Right lobe of liver (tissue), 6 donors: Measurements from ENCODE around the gene GATC. TPM values are rescaled to one million over a fixed set of nuclear protein-coding genes. Genes with fewer than 3 reads are reported as not detected.

Source experiments
- ATAC-seq, 4 donors: fragments of 200-7000 bp; cut with Tn5 transposase; one replicate each; pipeline ENCODE4 v1.9.1; 2020; ENCODE audit warnings: mild to moderate bottlenecking in 4 of 4, moderate library complexity in 4 of 4
- DNase-seq, 3 donors: peaks; one replicate each; pipeline ENCODE4 v3.0.0-alpha.2; 2020
- H3K27ac ChIP-seq, 3 donors: fragments of 200-600 bp; one replicate each; pipeline ENCODE4 v1.8.0; 2022
- H3K27me3 ChIP-seq, 2 donors: fragments of 200-600 bp; one replicate each; pipeline ENCODE4 v1.8.0; 2022
- H3K36me3 ChIP-seq, 4 donors: fragments of 200-600 bp; sonication (generic) in 1 of 4; one replicate each; pipeline versions ENCODE4 v1.5.1 to v1.8.0; 2017 to 2022; ENCODE audit warnings: control low read depth in 1 of 4
- H3K4me1 ChIP-seq, 4 donors: fragments of 200-600 bp; sonication (generic) in 1 of 4; one replicate each; pipeline versions ENCODE4 v1.5.1 to v1.8.0; 2017 to 2022; ENCODE audit warnings: control low read depth in 1 of 4
- H3K4me3 ChIP-seq, 3 donors: fragments of 200-600 bp; one replicate each; pipeline ENCODE4 v1.8.0; 2022
- H3K9me3 ChIP-seq, 4 donors: fragments of 200-600 bp; sonication (generic) in 1 of 4; one replicate each; pipeline versions ENCODE4 v1.5.1 to v1.8.0; 2017 to 2022; ENCODE audit warnings: control low read depth in 1 of 4
- CTCF ChIP-seq, 4 donors: fragments of 200-600 bp in 3 of 4; fragments of 450-650 bp in 1 of 4; IDR thresholded peaks; one replicate each; pipeline versions ENCODE4 v1.5.1 to v1.8.0; 2016 to 2022; ENCODE audit warnings: antibody characterized with exemption in 4 of 4, mild to moderate bottlenecking in 2 of 4
- POLR2A ChIP-seq: fragments of 450-650 bp; IDR thresholded peaks from one replicate; pipeline ENCODE4 v1.6.1; 2017; ENCODE audit warnings: antibody characterized with exemption, mild to moderate bottlenecking
- WGBS: methylation state at CpG from one replicate; pipeline ENCODE4 v1.1.6; 2018; ENCODE audit warnings: low coverage, low lambda C conversion rate; ENCODE audit not compliant: insufficient coverage; ENCODE audit errors: missing lambda C conversion rate; 5-methylcytosine and 5-hydroxymethylcytosine counted together
- intact Hi-C, 2 donors: fragments of 100-400 bp; cut with DNase I; formaldehyde crosslinking; loops; one replicate each; pipeline versions ENCODE4 v1.11.2 to v1.14.1; 2022
- total RNA-seq, 6 experiments: library from RNA; depleted of rRNA in 2 of 6; stranded (reverse); fragments of >200 nt in 2 of 6; fragmentation: NEBNext Ultra II Directional in 3 of 6; extraction: Animal tissue kit (Norgen Biotek cat#: 25700) in 3 of 6; gene quantifications; one replicate each; pipeline versions ENCODE4 v1.1.0 to v1.2.4, GENCODE V29; 2016 to 2023
- donor health status: DM: no; HTN: yes; CAD: no.
- donor health status: DM: no; HTN: no; CAD: no.
- donor health status: DM: no; HTN: no; CAD: no.
- donor health status: DM: no; HTN: yes; CAD: no.
- donor health status: DM: no; HTN: yes; CAD: no.

The GATC gene
- total RNA-seq, 6 experiments from 2014 or later: 13.4 to 23.8 (median 15.9) TPM

GRCh38 chr12:120467439-120467838 is 21.2 kb downstream of the GATC start:
- DNase-seq (no peak), ATAC-seq (no peak)
- H3K36me3 ChIP-seq: peaks cover 10 to 31% (median 22%) of the 10 kb centered on the region in 4 donors
- H3K9me3 ChIP-seq: no peaks in the 10 kb centered on the region
- H3K27me3 ChIP-seq: no peaks in the 10 kb centered on the region
- intact Hi-C loops: no loop called here
- TF ChIP-seq CTCF (IDR thresholded peaks at IDR 0.05) (no peak), POLR2A (no peak)
- 89% methylated on average over 6 of the region's 6 CpGs for WGBS
- H3K4me1 ChIP-seq: peaks cover 0 to 32% (median 0%) of the 10 kb centered on the region in 4 donors
- H3K27ac ChIP-seq: no peak overlapping the region
- H3K4me3 ChIP-seq: no peak overlapping the region

GRCh38 chr12:120468325-120468820 is 22.1 kb downstream of the GATC start:
- no peaks in the 10 kb centered on the region for H3K27me3 ChIP-seq
- peak in 2 of 3 donors; percentile 37 to 59 for DNase-seq
- peak; percentile 3 to 31 (median 20) for ATAC-seq
- under 1% methylated on average over 22 of the region's 23 CpGs for WGBS
- H3K9me3 ChIP-seq: no peaks in the 10 kb centered on the region
- TF ChIP-seq CTCF (IDR thresholded peaks at IDR 0.05): no peak
- no peak for TF ChIP-seq POLR2A
- intact Hi-C loops: no loop called here
- peaks cover under 1 to 21% (median 14%) of the 10 kb centered on the region in 4 donors for H3K36me3 ChIP-seq
- H3K27ac ChIP-seq: peak overlapping the region; percentile 76 to 92 (median 83)
- peaks cover 0 to 32% (median 0%) of the 10 kb centered on the region in 4 donors for H3K4me1 ChIP-seq
- peak overlapping the region; percentile 84 to 89 (median 88) for H3K4me3 ChIP-seq

- intact Hi-C loops: no loop called here
- peaks cover 0 to 16% (median 9%) of the 10 kb centered on the region in 4 donors for H3K36me3 ChIP-seq
- ATAC-seq (peak; percentile 13 to 41 (median 30)), DNase-seq (peak in 2 of 3 donors; percentile 50 to 59)
- peaks cover 0 to 32% (median 0%) of the 10 kb centered on the region in 4 donors for H3K4me1 ChIP-seq
- no peak for TF ChIP-seq POLR2A
- no peak for TF ChIP-seq CTCF (IDR thresholded peaks at IDR 0.05)
- no peaks in the 10 kb centered on the region for H3K27me3 ChIP-seq
- under 1% methylated on average over 45 of the region's 57 CpGs for WGBS
- no peaks in the 10 kb centered on the region for H3K9me3 ChIP-seq
- peak overlapping the region; percentile 76 to 92 (median 83) for H3K27ac ChIP-seq
- H3K4me3 ChIP-seq: peak overlapping the region; percentile 84 to 89 (median 88)
Observed at GRCh38 chr12:120468821-120469449, 22.7 kb downstream of the GATC start.

GRCh38 chr12:120469450-120470149 is 23.4 kb downstream of the GATC start, which contains the start of gene SRSF9:
TSS of gene SRSF9 (minus strand) at chr12:120469748. CDS start at chr12:120469609, 139 bp downstream.
- DNase-seq (peak; percentile 97), ATAC-seq (peak; percentile 95 to 98 (median 96))
- Histone ChIP-seq H3K4me3 (peak within 1 kb of the TSS; percentile 84 to 89 (median 88)), H3K27me3 (no peaks in the 10 kb centered on the region), H3K27ac (peak within 1 kb of the TSS; percentile 76 to 92 (median 83)), H3K4me1 (peaks cover 0 to 32% (median 0%) of the 10 kb centered on the region in 4 donors), H3K9me3 (no peaks in the 10 kb centered on the region), H3K36me3 (peaks cover 0 to 11% (median 6%) of the 10 kb centered on the region in 4 donors)
- intact Hi-C loops: no loop called here
- TF ChIP-seq CTCF (IDR thresholded peaks at IDR 0.05): peak; percentile 87 to 96 (median 92)
- TF ChIP-seq POLR2A: peak; percentile 79
- 0% methylated on average over 14 of the region's 88 CpGs for WGBS
